ENCODE results near the gene CD36.

Gene CD36

DNA sequence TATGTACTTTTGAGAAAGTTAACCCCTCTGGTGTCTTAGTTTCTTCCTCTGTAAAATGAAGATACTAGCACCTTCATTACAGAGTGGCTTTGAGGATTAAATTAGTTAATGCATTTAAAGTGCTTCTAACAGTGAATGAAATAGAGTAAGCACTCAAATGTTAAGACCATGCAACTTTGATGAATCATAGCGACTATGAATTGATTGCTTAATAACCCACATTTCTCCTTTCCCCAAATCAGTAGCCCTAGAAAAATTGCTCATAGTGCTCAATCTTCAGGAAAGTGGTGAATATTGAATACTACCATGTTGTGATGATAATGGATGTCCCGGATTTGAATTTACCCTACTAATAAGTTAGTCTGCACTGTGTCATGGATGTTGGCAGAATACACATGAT is 48.1 kb downstream of the CD36 start:
- no peaks in the 10 kb centered on the region for H3K27me3 Mint-ChIP-seq
- no peaks in the 10 kb centered on the region for H3K36me3 Mint-ChIP-seq
- H3K4me3 Mint-ChIP-seq: no peak overlapping the region
- no peaks in the 10 kb centered on the region for H3K9me3 Mint-ChIP-seq
- H3K4me1 Mint-ChIP-seq: no peaks in the 10 kb centered on the region
- no peak for ATAC-seq
- H3K27ac Mint-ChIP-seq: no peak overlapping the region

DNA sequence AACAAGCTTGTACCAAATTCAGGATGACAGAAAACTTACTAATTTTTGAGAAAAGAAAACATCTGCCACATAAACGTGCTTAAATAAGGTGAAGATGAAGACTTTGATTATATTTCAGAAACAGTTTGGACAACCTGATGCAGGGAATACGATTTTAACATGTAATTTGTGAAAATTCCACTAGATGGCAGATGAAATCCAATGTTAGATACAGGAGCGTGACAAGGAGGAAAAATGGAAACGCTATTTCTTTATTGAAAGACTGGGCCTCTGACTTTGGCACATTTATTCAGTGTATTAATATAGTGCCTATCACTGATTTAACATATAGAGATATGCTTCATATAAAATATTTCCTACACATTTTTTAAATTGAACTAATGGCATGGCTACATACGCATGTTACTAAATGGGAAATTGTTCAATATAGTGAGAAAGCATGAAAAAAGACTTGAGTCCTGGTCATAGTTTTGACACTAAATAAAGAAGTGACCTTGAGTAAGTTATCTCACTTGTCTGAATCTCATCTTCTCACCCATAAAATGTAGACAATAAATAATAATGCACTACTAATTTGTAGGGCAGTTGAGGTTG is 60.7 kb downstream of the CD36 start:
- no peak for ATAC-seq
- Mint-ChIP-seq H3K9me3 (no peaks in the 10 kb centered on the region), H3K36me3 (no peaks in the 10 kb centered on the region)

DNA sequence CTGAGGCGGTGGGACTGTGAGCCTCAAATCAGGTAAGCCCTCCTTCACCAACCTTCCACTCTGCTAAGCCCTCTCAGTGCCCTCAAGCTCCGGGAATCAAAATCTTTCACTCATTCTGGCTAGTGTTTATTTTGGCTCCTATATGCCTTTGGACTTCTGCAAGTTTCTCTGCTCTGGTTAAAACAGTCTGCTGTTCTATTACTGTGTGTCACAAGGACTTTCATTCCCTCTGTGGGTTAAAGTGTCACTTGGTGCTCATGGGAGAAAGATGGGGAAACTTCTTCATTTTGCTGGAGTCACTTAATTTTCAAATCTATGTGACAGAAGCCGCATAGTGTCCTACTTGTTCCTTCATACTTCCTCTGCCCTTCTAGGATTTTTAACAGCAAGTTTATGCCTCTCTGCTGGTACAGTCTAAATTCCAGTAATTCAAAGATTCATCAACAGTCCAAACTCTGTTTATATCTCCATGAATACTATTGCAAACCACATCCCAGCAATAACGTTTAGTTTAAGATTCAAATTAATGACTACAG is 61.3 kb downstream of the CD36 start:
- H3K27me3 Mint-ChIP-seq: no peaks in the 10 kb centered on the region
- no peaks in the 10 kb centered on the region for H3K4me1 Mint-ChIP-seq
- no peak overlapping the region for H3K4me3 Mint-ChIP-seq
- ATAC-seq: no peak
- H3K36me3 Mint-ChIP-seq: no peaks in the 10 kb centered on the region
- no peaks in the 10 kb centered on the region for H3K9me3 Mint-ChIP-seq
- H3K27ac Mint-ChIP-seq: no peak overlapping the region

More for the DNA sequence above, 60.7 kb downstream of the CD36 start:
- Mint-ChIP-seq H3K27ac (no peak overlapping the region), H3K27me3 (no peaks in the 10 kb centered on the region), H3K4me1 (no peaks in the 10 kb centered on the region), H3K4me3 (no peak overlapping the region)

DNA sequence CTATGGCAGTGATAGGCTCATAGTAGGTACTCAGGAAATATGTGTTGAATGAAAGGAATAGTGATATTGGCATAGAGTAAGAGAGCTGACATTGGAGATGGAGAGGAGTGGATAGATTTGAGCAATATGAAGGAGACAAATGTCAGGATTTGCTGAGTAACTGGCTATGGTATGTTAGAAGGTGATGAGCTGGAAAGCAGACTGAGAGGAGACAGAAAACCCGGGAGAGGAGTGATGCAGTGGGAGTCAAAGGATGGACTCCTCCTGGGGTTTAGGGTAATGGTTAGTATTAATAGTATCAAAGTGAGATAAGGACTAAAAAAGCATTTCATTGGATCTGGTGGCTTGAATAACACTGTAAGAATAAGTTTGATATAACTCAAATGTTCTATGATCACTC is 64.8 kb downstream of the CD36 start:
- Mint-ChIP-seq H3K27ac (no peak overlapping the region), H3K4me1 (no peaks in the 10 kb centered on the region), H3K9me3 (no peaks in the 10 kb centered on the region), H3K27me3 (no peaks in the 10 kb centered on the region), H3K36me3 (no peaks in the 10 kb centered on the region), H3K4me3 (no peak overlapping the region)
- no peak for ATAC-seq

DNA sequence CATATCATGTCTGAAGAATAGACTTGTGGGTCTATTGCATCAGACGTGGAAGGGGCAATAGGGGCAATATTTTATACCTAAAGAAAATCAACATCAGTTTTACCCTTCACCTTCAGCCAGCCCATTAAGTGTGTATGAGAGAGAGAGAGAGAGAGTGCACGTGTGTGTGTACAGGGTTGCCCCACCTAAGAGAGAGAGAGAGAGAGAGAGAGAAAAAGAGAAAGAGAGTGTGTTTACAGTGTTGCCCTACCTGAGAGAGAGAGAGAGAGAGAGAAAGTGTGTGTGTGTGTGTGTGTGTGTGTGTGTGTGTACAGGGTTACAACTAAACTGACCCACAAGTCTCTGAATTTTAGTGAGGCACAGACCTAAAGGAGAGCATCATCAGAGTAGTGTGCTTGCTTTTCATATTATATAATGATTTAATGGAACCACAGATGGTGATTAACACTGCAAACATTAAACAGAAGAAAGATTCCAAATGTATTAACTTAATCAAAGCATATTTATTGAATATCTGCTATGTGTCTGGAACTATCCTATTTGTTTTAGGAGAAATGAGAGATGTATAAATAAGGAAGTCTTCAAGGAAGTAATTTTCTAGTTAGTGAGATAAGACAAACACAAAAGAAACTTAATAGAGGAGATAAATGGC is 66.8 kb downstream of the CD36 start:
- no peaks in the 10 kb centered on the region for H3K36me3 Mint-ChIP-seq
- no peak overlapping the region for H3K4me3 Mint-ChIP-seq
- H3K27ac Mint-ChIP-seq: no peak overlapping the region
- H3K4me1 Mint-ChIP-seq: no peaks in the 10 kb centered on the region
- ATAC-seq: no peak
- no peaks in the 10 kb centered on the region for H3K27me3 Mint-ChIP-seq
- no peaks in the 10 kb centered on the region for H3K9me3 Mint-ChIP-seq

DNA sequence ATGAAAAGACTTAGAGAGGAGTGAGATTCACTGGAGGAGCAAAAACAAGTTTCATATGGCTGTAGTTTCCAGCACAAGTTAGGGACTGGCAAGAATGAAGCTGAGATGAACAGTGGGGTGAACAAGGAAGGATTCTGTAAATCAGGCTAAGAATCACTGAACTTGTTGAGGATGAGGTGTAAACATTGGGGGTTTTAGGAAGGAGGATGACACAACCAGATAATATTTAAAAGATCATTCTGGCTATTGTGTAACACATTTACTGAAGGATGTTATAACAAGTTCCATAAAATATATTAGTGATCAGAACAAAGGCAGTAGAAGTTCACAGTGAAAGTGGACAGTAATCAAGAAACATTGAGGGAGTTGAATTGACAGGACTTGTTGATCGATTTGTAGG is 68.9 kb downstream of the CD36 start:
- Mint-ChIP-seq H3K27me3 (no peaks in the 10 kb centered on the region), H3K9me3 (no peaks in the 10 kb centered on the region), H3K4me3 (no peak overlapping the region), H3K4me1 (no peaks in the 10 kb centered on the region), H3K27ac (no peak overlapping the region), H3K36me3 (no peaks in the 10 kb centered on the region)
- no peak for ATAC-seq

DNA sequence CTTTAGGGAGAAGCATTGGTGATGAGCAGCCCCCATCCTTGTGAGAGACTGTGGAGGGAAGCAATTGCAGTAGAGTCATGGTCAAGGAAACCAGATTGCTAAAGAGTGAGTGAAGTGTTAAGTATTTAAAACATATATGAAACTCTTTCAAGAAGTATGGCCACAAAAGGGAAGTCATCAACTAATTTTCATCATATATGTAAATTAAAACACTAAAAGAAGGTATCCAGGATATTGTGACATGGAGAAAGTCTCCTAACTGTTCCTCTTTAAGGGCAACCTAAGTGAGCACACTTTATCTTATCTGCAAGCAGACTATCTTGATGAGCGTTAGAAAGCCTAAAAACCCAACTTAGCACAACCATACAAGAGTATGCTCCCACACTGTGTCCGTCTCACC is 69.7 kb downstream of the CD36 start:
- Mint-ChIP-seq H3K9me3 (no peaks in the 10 kb centered on the region), H3K4me1 (no peaks in the 10 kb centered on the region), H3K27me3 (no peaks in the 10 kb centered on the region), H3K27ac (no peak overlapping the region), H3K36me3 (no peaks in the 10 kb centered on the region), H3K4me3 (no peak overlapping the region)
- no peak for ATAC-seq

DNA sequence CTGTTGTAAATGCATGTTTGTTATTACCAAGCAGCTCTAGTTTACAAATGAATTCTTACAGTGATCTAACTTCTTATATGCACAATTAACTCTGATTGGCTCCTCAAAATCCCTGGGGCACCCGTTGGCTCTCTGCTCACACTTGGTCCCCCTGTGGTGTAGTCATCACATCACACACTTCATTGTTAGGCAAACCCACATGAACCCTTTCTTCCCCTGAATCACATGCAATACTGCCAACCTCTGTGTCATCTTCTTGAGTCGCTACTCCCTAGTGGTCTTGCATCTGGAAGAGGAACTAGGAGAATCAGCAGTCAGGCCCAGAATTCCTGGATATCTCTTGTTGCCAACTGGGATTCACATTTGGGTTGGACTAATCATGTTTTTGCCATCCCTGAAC is 73.1 kb downstream of the CD36 start:
- H3K36me3 Mint-ChIP-seq: no peaks in the 10 kb centered on the region
- H3K9me3 Mint-ChIP-seq: no peaks in the 10 kb centered on the region
- no peak overlapping the region for H3K27ac Mint-ChIP-seq
- no peaks in the 10 kb centered on the region for H3K27me3 Mint-ChIP-seq
- ATAC-seq: no peak
- H3K4me3 Mint-ChIP-seq: no peak overlapping the region
- no peaks in the 10 kb centered on the region for H3K4me1 Mint-ChIP-seq

DNA sequence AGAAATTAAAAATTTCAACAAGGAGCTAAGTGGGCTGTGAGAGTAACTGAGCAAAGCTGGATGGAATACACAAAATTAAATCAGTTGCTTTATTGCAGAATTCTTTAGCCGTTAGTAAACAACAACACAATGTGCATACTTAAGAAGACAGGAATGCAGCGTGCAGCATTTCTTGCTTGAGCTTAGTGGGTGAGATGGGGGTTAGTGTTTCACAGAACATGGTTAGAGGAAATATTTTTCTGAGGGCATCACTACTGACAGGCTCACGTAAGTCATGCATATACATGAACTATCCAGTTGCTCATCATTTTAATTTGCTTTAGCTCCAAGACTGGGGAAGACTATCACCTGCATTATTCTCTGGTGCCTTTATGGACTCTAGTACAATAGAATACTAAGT is 80.8 kb downstream of the CD36 start:
- Mint-ChIP-seq H3K27me3 (no peaks in the 10 kb centered on the region), H3K36me3 (no peaks in the 10 kb centered on the region), H3K27ac (no peak overlapping the region), H3K4me3 (no peak overlapping the region), H3K9me3 (no peaks in the 10 kb centered on the region), H3K4me1 (no peaks in the 10 kb centered on the region)
- ATAC-seq: no peak

DNA sequence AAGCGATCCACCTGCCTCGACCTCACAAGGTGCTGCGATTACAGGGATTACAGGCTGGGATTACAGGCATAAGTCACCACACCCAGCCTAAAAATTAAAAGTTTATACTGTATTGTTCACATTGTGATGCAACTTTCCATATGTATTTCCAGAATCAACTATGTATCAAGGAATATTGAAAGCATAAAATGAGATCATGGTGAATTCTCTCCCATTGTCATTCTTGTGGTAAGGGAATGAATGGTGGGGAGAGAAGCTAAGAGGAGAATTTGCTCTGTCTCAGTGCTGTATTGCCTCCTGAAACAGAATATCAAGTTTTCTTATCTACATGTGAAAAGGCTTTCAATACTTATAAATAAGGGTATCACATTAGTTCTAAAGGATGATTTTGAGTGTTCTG is 81.7 kb downstream of the CD36 start:
- Mint-ChIP-seq H3K27me3 (no peaks in the 10 kb centered on the region), H3K36me3 (no peaks in the 10 kb centered on the region), H3K27ac (no peak overlapping the region), H3K9me3 (no peaks in the 10 kb centered on the region), H3K4me1 (no peaks in the 10 kb centered on the region), H3K4me3 (no peak overlapping the region)
- no peak for ATAC-seq

DNA sequence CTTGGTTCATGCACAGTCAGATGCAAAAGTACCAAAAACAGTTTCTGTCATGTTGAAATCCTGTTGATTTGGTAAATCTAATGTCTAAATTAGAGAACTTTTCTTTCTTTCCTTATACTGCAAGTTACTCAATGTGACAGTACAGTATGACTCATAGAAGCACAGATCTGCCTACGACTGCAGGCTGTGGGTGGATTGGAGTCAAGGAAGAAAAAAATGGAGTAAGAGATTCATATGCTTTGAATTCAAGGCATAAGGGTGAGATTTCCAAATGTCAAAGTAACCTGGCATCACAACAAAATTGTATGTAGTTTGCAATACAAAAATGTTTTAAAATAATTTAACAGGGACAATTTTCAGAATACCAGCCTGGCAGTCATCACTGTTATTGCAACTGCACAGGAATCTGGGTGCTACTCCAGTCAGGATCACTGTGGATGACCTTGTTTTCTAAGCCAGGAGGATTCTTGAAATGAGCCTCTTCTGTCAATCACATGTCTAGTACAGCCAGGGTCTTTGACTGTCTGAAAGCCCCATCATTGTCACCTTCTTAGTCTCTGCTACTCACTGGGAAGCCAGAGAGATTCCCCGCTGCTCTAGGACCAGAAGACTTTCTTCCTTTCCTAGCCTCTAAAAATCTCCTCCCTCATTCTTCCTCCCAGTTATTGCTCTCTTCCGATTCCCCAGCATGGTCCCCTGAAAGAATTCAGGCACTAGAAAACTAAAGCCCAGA is 83.6 kb downstream of the CD36 start:
- no peak overlapping the region for H3K4me3 Mint-ChIP-seq
- H3K9me3 Mint-ChIP-seq: no peaks in the 10 kb centered on the region
- H3K27me3 Mint-ChIP-seq: no peaks in the 10 kb centered on the region
- no peak for ATAC-seq
- no peak overlapping the region for H3K27ac Mint-ChIP-seq
- H3K36me3 Mint-ChIP-seq: no peaks in the 10 kb centered on the region
- H3K4me1 Mint-ChIP-seq: no peaks in the 10 kb centered on the region

DNA sequence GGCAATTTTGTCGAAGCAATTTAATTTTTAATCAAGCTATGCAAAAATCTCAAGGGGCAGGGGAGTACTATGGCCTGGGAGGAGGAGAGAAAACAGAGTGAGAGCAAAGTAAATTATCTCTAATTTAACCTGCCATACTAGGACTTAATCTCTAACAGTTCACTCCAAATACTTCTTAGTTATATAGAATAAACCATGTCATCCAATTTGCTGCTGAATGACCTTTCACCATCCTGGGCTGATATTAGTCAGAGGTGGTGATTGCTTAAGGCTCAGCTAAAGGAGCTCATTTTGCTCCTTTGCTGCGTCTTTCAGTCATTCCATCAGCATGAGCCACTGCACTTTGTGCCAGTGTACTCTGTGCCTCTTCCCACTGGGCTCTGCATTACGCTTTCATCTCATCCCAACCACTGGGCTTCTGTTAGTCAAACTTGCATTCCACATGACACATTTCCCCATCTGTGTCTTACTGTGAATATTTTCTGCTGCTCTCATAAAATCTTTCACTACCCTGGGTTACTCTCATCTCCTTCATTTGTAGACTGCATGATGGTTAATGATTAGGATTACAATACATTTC is 84.3 kb downstream of the CD36 start:
- Mint-ChIP-seq H3K36me3 (no peaks in the 10 kb centered on the region), H3K4me1 (no peaks in the 10 kb centered on the region), H3K27ac (no peak overlapping the region), H3K4me3 (no peak overlapping the region), H3K9me3 (no peaks in the 10 kb centered on the region), H3K27me3 (no peaks in the 10 kb centered on the region)
- no peak for ATAC-seq

DNA sequence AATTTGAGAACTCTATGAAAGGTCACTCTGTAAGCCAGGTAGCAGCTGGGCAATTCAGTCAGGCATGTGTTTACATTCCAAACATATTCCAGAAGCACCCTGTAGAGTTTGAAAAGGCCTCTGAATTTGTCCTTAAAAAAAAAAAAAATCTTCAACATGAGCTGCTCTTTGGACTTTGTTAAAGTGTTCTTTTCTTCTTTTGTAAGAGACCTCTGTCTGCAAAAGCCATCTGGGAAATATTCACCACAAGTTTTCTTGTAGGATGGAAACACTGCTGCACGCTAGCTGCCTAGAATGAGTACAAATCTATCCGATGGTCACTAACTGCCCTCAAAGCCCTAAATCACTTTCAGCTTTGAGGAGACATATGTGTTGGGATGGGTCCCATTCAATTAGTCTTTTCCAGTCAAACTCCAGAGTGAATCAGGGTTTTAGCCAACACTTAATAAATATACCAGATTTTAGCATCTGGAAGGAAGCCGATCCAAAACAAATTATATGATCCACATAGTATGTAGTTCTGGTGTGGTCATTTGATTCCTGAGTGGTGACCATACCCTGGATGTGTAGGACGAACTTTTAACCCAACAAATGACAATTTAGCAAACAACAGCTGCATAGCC is 85.9 kb downstream of the CD36 start:
- no peak for ATAC-seq
- Mint-ChIP-seq H3K4me3 (no peak overlapping the region), H3K36me3 (no peaks in the 10 kb centered on the region), H3K27me3 (no peaks in the 10 kb centered on the region), H3K27ac (no peak overlapping the region), H3K4me1 (no peaks in the 10 kb centered on the region), H3K9me3 (no peaks in the 10 kb centered on the region)

DNA sequence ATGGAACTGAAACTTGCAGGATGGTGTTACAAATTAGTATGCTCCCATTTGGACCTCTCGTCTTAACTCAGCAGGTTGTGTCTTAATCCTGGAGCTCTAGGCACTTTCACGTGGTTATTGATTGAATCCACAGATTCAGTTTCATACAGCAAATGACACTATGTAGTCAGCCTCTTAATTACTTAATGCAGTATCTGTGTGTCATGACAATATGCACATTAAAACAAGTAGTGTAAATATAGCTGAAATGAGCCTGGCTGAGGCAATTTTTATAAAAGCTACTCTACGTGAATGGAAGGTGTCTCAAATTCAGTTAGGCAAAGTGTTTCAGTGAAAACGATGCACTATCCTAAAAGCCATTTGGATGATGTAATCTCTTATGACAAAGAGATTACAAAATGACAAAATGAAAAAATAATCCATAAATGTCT is 86.8 kb downstream of the CD36 start:
- Mint-ChIP-seq H3K4me3 (no peak overlapping the region), H3K4me1 (no peaks in the 10 kb centered on the region)

More for the DNA sequence above, 86.8 kb downstream of the CD36 start:
- Mint-ChIP-seq H3K27me3 (no peaks in the 10 kb centered on the region), H3K9me3 (no peaks in the 10 kb centered on the region), H3K36me3 (no peaks in the 10 kb centered on the region), H3K27ac (no peak overlapping the region)
- ATAC-seq: no peak

Measured in stimulated activated memory B cell treated with anti-CD40 and anti-IgM and Interleukin-4, amounts not matched to agents 10 μg/mL and 1 μg/mL and 100 μg/mL, for 72 hours (primary cell).